T47D (cell line): ENCODE measurements around the gene ZNF691.
A peak's percentile ranks its signal among the peaks of the same experiment; 100 is the strongest.
"Not testable (repeated sequence)": the region's sequence is repeated elsewhere in the genome, so short reads cannot be mapped to it uniquely, and the experiment has no call there.

ENCODE experiments used
- DNase-seq, 2 experiments: peaks; one replicate each; pipeline versions ENCODE4 v3.0.0 to v3.0.0-alpha.2; 2011 to 2012; ENCODE audit warnings: low read depth in 1 of 2, low spot score in 1 of 2
- JUND ChIP-seq: IDR thresholded peaks from 2 replicates; pipeline ENCODE4 v1.6.1; 2012; ENCODE audit warnings: low read depth
- in situ Hi-C: cut with HindIII; loops from 2 replicates; pipeline ENCODE4 v1.10.0; 2016; ENCODE audit warnings: low sequenced_read_pairs, low pct_unique_long_range_greater_than_20kb

The ZNF691 gene

DNA sequence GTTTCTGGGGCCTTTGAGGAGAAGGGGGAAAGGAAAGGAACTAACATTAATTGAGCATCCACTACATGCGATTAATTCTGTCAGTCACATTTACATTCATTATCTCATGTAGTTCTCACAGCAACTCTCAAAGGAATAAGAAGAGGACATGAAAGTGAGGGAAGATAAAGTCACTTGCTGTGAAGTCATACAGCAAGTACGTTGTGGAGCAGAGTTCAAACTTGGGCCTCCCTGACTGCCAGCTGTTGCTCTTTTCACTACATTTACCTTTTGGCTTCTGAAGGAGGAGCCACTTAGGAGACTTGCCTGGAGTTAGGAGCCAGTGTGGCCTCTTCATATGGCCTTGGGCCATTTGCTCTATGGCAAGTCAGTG lies 6.2 kb downstream of the ZNF691 start:
- TF ChIP-seq JUND, result no peak
- in situ Hi-C loops, result no loop called here
- no peak for DNase-seq

- in situ Hi-C loops, result no loop called here
These were observed 6.9 kb downstream of the ZNF691 start for GRCh38 chr1:42853116-42853884.

DNA sequence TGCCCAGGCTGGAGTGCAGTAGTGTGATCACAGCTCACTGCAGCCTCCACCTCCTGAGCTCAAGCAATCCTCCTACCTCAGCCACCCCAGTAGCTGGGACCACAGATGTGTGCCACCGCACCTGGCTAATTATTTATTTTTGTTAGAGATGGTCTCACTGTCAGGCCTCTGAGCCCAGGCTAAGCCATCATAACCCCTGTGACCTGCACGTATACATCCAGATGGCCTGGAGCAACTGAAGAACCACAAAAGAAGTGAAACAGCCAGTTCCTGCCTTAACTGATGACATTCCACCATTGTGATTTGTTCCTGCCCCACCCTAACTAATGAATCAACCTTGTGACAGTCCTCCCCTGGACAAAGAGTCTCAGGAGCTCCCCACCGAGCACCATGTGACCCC lies 10.1 kb downstream of the ZNF691 start:
- in situ Hi-C loops, DNase-seq: not testable (repeated sequence)

More at GRCh38 chr1:42853116-42853884, 6.9 kb downstream of the ZNF691 start:
- no peak for DNase-seq
- no peak for TF ChIP-seq JUND

- in situ Hi-C loops, DNase-seq: not testable (repeated sequence)
These were observed 13.0 kb downstream of the ZNF691 start for GRCh38 chr1:42859366-42859765.

GRCh38 chr1:42860339-42861013 lies 14.1 kb downstream of the ZNF691 start:
- in situ Hi-C loops, result no loop called here
- no peak for DNase-seq
- no peak for TF ChIP-seq JUND

- no peak for TF ChIP-seq JUND
- in situ Hi-C loops, result no loop called here
- no peak for DNase-seq
These were observed 14.6 kb downstream of the ZNF691 start for GRCh38 chr1:42861014-42861399.

DNA sequence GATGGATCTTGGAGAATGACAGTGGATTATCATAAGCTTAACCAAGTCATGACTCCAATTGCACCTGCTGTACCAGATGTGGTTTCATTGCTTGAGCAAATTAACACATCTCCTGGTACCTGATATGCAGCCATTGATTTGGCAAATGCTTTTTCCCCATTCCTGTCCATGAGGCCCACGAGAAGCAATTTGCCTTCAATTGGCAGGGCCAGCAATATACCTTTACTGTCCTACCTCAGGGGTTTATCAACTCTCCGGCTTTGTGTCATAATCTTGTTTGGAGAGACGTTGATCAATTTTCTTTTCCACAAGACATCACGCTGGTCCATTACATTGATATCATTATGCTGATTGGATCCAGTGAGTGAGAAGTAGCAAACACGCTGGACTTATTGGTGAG lies 20.1 kb downstream of the ZNF691 start:
- no peak for TF ChIP-seq JUND
- in situ Hi-C loops, result no loop called here
- DNase-seq, result no peak

GRCh38 chr1:42868466-42868865 lies 22.1 kb downstream of the ZNF691 start:
- in situ Hi-C loops, DNase-seq: not testable (repeated sequence)

DNA sequence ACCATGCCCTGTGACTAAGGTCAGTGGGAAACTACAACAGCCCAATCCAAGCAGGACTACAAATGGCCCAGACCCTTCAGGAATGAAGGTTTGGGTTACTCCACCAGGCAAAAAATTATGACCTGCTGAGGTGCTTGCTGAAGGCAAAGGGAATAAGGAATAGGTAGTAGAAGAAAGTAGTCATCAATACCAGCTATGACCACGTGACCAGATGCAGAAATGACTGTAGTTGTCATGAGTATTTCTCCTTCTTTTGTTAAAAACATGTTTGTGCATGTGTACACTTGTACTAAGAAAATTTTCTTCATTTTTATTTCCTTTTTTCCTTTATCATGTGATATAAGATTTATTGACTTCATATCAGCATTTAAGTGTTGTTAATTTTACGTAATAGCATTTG lies 22.8 kb downstream of the ZNF691 start:
- in situ Hi-C loops, DNase-seq: not testable (repeated sequence)

DNA sequence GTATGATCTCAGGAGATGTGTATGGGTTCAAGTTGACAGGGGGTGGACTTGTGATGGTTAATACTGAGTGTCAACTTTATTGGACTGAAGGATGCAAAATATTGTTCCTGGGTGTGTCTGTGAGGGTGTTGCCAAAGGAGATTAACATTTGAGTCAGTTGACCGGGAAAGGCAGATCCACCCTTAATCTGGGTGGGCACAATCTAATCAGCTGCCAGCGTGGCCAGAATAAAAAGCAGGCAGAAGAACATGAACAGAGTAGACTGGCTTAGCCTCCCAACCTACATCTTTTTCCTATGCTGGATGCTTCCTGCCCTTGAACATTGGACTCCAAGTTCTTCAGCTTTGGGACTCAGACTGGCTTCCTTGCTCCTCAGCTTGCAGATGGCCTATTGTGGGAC lies 23.3 kb downstream of the ZNF691 start:
- DNase-seq, in situ Hi-C loops: not testable (repeated sequence)

DNA sequence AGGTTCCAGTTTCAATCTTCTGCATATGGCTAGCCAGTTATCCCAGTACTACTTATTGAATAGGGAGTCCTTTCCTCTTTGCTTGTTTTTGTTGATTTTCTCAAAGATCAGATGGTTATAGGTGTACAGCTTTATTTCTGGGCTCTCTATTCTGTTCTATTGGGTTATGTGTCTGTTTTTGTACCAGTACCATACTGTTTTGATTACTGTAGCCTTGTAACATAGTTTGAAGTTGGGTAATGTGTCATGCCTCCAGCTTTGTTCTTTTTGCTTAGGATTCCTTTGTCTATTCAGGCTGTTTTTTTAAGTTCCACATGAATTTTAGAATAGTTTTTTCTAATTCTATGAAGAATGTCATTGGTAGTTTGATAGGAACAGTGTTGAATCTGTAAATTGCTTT lies 26.7 kb downstream of the ZNF691 start:
- DNase-seq, in situ Hi-C loops: not testable (repeated sequence)

DNA sequence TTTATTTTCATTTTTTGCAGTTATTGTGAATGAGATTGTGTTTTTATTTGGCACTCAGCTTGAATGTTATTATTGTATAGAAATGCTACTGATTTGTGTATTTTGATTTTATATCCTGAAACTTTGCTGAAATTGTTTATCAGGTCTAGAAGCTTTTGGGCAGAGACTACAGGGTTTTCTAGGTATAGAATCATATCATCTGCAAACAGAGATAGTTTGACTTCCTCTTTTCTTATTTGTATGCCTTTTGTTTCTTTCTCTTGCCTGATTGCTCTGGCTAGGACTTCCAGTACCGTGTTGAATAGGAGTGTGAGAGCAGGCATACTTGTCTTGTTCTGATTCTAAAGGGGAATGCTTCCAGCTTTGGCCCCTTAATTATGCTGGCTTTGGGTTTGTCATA lies 27.3 kb downstream of the ZNF691 start:
- in situ Hi-C loops, result no loop called here
- DNase-seq, result no peak
- no peak for TF ChIP-seq JUND

DNA sequence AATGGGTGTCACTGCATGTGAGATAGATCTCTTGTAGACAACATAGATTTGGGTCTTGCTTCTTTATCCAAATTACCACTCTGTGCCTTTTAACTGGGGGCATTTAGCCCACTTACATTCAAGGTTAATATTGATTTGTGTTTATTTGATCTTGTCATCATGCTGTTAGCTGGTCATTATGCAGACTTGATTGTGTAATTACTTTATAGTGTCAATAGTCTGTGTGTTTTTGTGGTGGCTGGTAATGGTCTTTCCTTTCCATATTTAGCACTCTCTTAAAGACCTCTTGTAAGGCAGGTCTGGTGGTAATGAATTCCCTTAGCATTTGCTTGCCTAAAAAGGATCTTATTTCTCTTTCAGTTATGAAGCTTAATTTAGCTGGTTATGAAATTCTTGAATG lies 29.6 kb downstream of the ZNF691 start:
- in situ Hi-C loops, result no loop called here
- no peak for TF ChIP-seq JUND
- no peak for DNase-seq

DNA sequence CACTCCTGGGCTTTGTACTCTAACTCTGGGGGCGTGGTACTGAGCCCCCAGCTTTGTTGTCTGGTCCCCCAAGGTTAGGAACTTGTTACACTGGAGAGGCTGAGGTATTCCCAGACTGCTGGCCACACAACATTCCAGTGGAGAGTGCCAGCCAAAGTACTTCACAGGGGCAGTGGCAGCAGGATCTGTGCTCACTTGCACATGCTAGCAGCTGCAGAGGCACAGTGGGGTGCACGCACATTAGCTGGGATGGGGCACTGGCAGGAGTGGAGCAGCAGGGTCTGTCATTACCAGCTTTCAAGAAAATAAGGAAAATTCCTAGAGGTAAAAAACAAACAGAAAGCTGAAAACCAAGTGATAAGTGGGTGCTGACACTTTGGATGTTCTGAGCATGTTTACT lies 31.0 kb downstream of the ZNF691 start:
- TF ChIP-seq JUND, result no peak

More for the DNA sequence above, 31.0 kb downstream of the ZNF691 start:
- peak in 1 of 2 experiments; percentile 6 for DNase-seq
- in situ Hi-C loops, result no loop called here
